ENCODE data around the gene PIGS.
"Not testable (repeated sequence)": the region's sequence is repeated elsewhere in the genome, so short reads cannot be mapped to it uniquely, and the experiment has no call there.

PIGS gene

GRCh38 chr17:28578246-28579195, 7.2 kb upstream of the PIGS start:
- no peak for DNase-seq (ENCODE audit: low read depth)

- DNase-seq (ENCODE audit: low read depth): no peak
These were observed 6.1 kb upstream of the PIGS start for GRCh38 chr17:28577466-28577824.

- DNase-seq (ENCODE audit: low read depth): peak; percentile 94
These were observed 5.6 kb upstream of the PIGS start, which contains the start of gene ALDOC for GRCh38 chr17:28576758-28577465. Gene ALDOC, minus strand, starts transcription at chr17:28576895. Its CDS starts 1,363 bp downstream, at chr17:28575532.

- not testable (repeated sequence) for DNase-seq (ENCODE audit: low read depth)
These were observed 4.7 kb upstream of the PIGS start for GRCh38 chr17:28576016-28576415.

GRCh38 chr17:28575126-28575795, 3.9 kb upstream of the PIGS start:
- DNase-seq (ENCODE audit: low read depth): no peak

GRCh38 chr17:28574526-28574925, 3.2 kb upstream of the PIGS start:
- DNase-seq (ENCODE audit: low read depth): no peak

- DNase-seq (ENCODE audit: low read depth): no peak
These were observed 2.7 kb upstream of the PIGS start for GRCh38 chr17:28573966-28574480.

- DNase-seq (ENCODE audit: low read depth): no peak
These were observed 2.2 kb upstream of the PIGS start for GRCh38 chr17:28573521-28573920.

GRCh38 chr17:28573040-28573380, 1.7 kb upstream of the PIGS start:
- no peak for DNase-seq (ENCODE audit: low read depth)

GRCh38 chr17:28572259-28573039, 1.1 kb upstream of the PIGS start:
- DNase-seq (ENCODE audit: low read depth): no peak

GRCh38 chr17:28570716-28571360, 486 bp downstream of the PIGS start:
- DNase-seq (ENCODE audit: low read depth): no peak

- no peak for DNase-seq (ENCODE audit: low read depth)
These were observed 1.9 kb downstream of the PIGS start for GRCh38 chr17:28569446-28569845.

- DNase-seq (ENCODE audit: low read depth): no peak
These were observed 3.7 kb downstream of the PIGS start for GRCh38 chr17:28567604-28568003.

GRCh38 chr17:28563475-28563874, 7.8 kb downstream of the PIGS start:
- no peak for DNase-seq (ENCODE audit: low read depth)

- DNase-seq (ENCODE audit: low read depth): no peak
These were observed 16.3 kb downstream of the PIGS start for GRCh38 chr17:28555022-28555421.

- DNase-seq (ENCODE audit: low read depth): no peak
These were observed 16.8 kb downstream of the PIGS start for GRCh38 chr17:28554565-28554964.

GRCh38 chr17:28553000-28553505, 18.3 kb downstream of the PIGS start:
- no peak for DNase-seq (ENCODE audit: low read depth)

GRCh38 chr17:28552176-28552999, 18.9 kb downstream of the PIGS start, which contains the start of gene UNC119:
Gene UNC119, minus strand, starts transcription at chr17:28552624. Its CDS starts 67 bp downstream, at chr17:28552557.
- peak; percentile 50 for DNase-seq (ENCODE audit: low read depth)

- no peak for DNase-seq (ENCODE audit: low read depth)
These were observed 19.7 kb downstream of the PIGS start for GRCh38 chr17:28551421-28552175.

All from stimulated activated CD8-positive, alpha-beta memory T cell treated with anti-CD3 and anti-CD28 coated beads, Interleukin-7, amount 100 ng/mL, for 24 hours (primary cell).